HG02852 (cell line): ENCODE measurements around the gene MRPL36.
"Not testable (repeated sequence)": the region's sequence is repeated elsewhere in the genome, so short reads cannot be mapped to it uniquely, and the experiment has no call there.

ENCODE experiments used
- ATAC-seq: cut with Tn5 transposase; IDR thresholded peaks from one replicate; pipeline ENCODE4 v1.9.1; 2021; ENCODE audit warnings: mild to moderate bottlenecking, moderate library complexity; ENCODE audit not compliant: unreplicated experiment

MRPL36 gene

GRCh38 chr5:1832511-1833250, 33.0 kb upstream of the MRPL36 start:
- ATAC-seq, result no peak

- ATAC-seq, result no peak
Measured at GRCh38 chr5:1831677-1832313, 32.2 kb upstream of the MRPL36 start.

GRCh38 chr5:1831257-1831656, 31.6 kb upstream of the MRPL36 start:
- no peak for ATAC-seq

- no peak for ATAC-seq
Measured at GRCh38 chr5:1830571-1831228, 31.1 kb upstream of the MRPL36 start.

- ATAC-seq, result no peak
Measured at GRCh38 chr5:1827886-1828397, 28.3 kb upstream of the MRPL36 start.

GRCh38 chr5:1827025-1827885, 27.6 kb upstream of the MRPL36 start:
- no peak for ATAC-seq

GRCh38 chr5:1826235-1826980, 26.8 kb upstream of the MRPL36 start:
- no peak for ATAC-seq

- no peak for ATAC-seq
Measured at GRCh38 chr5:1824903-1825841, 25.5 kb upstream of the MRPL36 start.

- no peak for ATAC-seq
Measured at GRCh38 chr5:1824109-1824821, 24.6 kb upstream of the MRPL36 start.

GRCh38 chr5:1823381-1824034, 23.9 kb upstream of the MRPL36 start:
- no peak for ATAC-seq

GRCh38 chr5:1821862-1822261, 22.2 kb upstream of the MRPL36 start:
- no peak for ATAC-seq

GRCh38 chr5:1820926-1821325, 21.3 kb upstream of the MRPL36 start:
- no peak for ATAC-seq

GRCh38 chr5:1820381-1820780, 20.7 kb upstream of the MRPL36 start:
- no peak for ATAC-seq

- no peak for ATAC-seq
Measured at GRCh38 chr5:1819458-1819857, 19.8 kb upstream of the MRPL36 start.

GRCh38 chr5:1818784-1819183, 19.1 kb upstream of the MRPL36 start:
- ATAC-seq, result no peak

- no peak for ATAC-seq
Measured at GRCh38 chr5:1817261-1818043, 17.8 kb upstream of the MRPL36 start.

GRCh38 chr5:1816495-1817089, 17.0 kb upstream of the MRPL36 start:
- not testable (repeated sequence) for ATAC-seq
